ENCODE measurements around the gene PHEX.

- TF ChIP-seq CTCF (IDR thresholded peaks at IDR 0.05) (peak; percentile 25 to 60 (median 46)), POLR2A (IDR thresholded peaks at IDR 0.05) (no peak)
Observed at GRCh38 chrX:22192419-22193060, 160.4 kb downstream of the PHEX start.

Measured in sigmoid colon (tissue), 3 donors.